ENCODE data around the gene ARF6. TPM values are rescaled to one million over a fixed set of nuclear protein-coding genes. Genes with fewer than 3 reads are reported as not detected.

Gene ARF6
- total and polyA plus RNA-seq, 4 donors, result 20.3 to 56.2 (median 24.5) TPM

DNA sequence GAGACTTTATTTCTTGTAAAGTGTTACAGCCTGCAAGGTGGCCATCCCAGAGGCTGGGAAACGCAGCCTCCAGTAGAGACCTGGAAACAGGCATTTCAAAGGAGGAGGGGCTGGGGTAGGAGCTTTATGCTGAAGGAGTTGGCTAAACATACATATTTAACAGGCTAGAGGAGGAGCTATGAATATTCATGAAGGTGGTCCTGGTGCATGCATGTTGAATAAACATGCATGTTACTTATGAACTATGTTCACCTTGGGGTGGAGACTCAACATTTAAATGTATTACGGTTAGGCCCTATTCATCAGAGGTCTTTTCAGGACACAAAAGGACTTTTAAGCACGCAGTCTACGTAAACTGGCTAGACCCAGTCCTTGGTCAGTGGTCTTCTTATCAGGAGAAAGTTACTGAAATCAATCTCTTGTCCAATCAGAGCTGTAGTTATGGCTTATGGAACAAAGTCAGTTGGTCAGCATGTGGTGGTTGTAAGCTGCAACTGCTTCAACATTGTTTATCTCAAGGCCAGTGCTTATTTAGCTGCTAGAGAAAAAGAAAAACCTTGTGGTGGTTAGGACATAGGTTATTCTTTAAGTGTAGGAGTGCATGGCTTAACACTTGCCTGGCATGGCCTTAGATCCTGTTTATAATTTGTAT, 11.4 kb upstream of the ARF6 start (continued):
- TF ChIP-seq, protein P1, sequence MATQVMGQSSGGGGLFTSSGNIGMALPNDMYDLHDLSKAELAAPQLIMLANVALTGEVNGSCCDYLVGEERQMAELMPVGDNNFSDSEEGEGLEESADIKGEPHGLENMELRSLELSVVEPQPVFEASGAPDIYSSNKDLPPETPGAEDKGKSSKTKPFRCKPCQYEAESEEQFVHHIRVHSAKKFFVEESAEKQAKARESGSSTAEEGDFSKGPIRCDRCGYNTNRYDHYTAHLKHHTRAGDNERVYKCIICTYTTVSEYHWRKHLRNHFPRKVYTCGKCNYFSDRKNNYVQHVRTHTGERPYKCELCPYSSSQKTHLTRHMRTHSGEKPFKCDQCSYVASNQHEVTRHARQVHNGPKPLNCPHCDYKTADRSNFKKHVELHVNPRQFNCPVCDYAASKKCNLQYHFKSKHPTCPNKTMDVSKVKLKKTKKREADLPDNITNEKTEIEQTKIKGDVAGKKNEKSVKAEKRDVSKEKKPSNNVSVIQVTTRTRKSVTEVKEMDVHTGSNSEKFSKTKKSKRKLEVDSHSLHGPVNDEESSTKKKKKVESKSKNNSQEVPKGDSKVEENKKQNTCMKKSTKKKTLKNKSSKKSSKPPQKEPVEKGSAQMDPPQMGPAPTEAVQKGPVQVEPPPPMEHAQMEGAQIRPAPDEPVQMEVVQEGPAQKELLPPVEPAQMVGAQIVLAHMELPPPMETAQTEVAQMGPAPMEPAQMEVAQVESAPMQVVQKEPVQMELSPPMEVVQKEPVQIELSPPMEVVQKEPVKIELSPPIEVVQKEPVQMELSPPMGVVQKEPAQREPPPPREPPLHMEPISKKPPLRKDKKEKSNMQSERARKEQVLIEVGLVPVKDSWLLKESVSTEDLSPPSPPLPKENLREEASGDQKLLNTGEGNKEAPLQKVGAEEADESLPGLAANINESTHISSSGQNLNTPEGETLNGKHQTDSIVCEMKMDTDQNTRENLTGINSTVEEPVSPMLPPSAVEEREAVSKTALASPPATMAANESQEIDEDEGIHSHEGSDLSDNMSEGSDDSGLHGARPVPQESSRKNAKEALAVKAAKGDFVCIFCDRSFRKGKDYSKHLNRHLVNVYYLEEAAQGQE (IDR thresholded peaks at IDR 0.05), result no peak
- TF ChIP-seq RAD21 (IDR thresholded peaks at IDR 0.05) (no peak), RXRA (IDR thresholded peaks at IDR 0.05) (no peak), EGR1 (IDR thresholded peaks at IDR 0.05; ENCODE audit: low read depth in 2 of 2) (no peak), SP1 (IDR thresholded peaks at IDR 0.05) (no peak), HNF4A (conservative IDR thresholded peaks at IDR 0.05) (no peak), FOXA1 (IDR thresholded peaks at IDR 0.05) (no peak), HNF4G (IDR thresholded peaks at IDR 0.05) (no peak)
- TF ChIP-seq, protein P2, sequence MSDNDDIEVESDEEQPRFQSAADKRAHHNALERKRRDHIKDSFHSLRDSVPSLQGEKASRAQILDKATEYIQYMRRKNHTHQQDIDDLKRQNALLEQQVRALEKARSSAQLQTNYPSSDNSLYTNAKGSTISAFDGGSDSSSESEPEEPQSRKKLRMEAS (IDR thresholded peaks at IDR 0.05), result no peak

DNA sequence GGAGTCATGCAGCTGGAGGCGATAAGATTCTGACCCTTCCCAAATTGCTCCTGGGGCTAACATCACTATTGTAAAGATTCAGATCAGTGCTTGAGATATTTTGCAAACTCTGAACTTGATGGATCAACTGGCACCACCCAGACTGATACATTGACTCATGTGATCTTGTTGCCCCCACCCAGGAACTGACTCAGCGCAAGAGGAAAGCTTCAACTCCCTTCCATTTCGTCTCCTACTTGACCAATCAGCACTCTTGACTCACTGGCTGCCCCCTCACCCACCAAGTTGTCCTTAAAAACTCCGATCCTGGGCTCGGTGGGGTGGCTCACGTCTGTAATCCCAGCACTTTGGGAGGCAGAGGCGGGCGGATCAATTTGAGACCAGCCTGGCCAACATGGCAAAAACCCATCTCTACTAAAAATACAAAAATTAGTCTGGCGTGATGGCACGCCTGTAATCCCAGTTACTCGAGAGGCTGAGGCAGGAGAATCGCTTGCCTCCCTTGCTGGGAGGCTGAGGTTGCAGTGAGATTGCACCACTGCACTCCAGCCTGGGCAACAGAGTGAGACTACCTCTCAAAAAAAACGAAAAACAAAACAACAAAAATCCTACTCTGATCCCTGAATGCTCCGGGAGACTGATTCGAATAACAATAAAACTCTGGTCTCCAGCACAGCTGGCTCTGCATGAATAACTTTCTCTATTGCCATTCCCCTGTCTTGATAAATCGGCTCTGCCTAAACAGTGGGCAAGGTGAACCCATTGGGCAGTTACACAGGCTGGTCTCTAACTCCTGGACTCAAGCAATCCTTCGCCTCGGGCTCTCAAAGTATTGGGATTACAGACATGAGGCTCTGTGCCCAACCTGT, 9.8 kb upstream of the ARF6 start:
- Histone ChIP-seq H3K27ac (ENCODE audit: low read depth in 1 of 2, low read length in 2 of 2) (no peak overlapping the region), H3K4me3 (ENCODE audit: low read depth in 1 of 3, low read length in 3 of 3) (no peak overlapping the region), H3K9me3 (ENCODE audit: control insufficient read depth in 4 of 4, low read length in 3 of 4) (no peaks in the 10 kb centered on the region), H3K27me3 (ENCODE audit: control insufficient read depth in 4 of 4, insufficient read depth in 4 of 4, low read length in 3 of 4) (no peaks in the 10 kb centered on the region), H3K4me1 (ENCODE audit: control insufficient read depth in 4 of 4, insufficient read depth in 4 of 4, low read length in 3 of 4) (no peaks in the 10 kb centered on the region), H3K9ac (ENCODE audit: low read depth in 1 of 2, low read length in 2 of 2) (no peak overlapping the region), H3K36me3 (ENCODE audit: control insufficient read depth in 4 of 4, insufficient read depth in 3 of 4, low read depth in 1 of 4, low read length in 3 of 4) (no peaks in the 10 kb centered on the region)
- 93% methylated on average over 18 of the region's 18 CpGs for WGBS
- TF ChIP-seq RXRA (IDR thresholded peaks at IDR 0.05), result no peak
- TF ChIP-seq EGR1 (IDR thresholded peaks at IDR 0.05; ENCODE audit: low read depth in 2 of 2), result no peak
- TF ChIP-seq, protein P3, sequence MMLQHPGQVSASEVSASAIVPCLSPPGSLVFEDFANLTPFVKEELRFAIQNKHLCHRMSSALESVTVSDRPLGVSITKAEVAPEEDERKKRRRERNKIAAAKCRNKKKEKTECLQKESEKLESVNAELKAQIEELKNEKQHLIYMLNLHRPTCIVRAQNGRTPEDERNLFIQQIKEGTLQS (IDR thresholded peaks at IDR 0.05), result no peak
- TF ChIP-seq FOXA2 (IDR thresholded peaks at IDR 0.05), result no peak
- TF ChIP-seq NR2F2 (IDR thresholded peaks at IDR 0.05), result no peak
- TF ChIP-seq GABPA (IDR thresholded peaks at IDR 0.05 in 1 of 2, conservative IDR thresholded peaks at IDR 0.05 in 1 of 2), result no peak
- TF ChIP-seq, protein P2 (IDR thresholded peaks at IDR 0.05), result no peak
- TF ChIP-seq FOXA1 (IDR thresholded peaks at IDR 0.05), result no peak
- TF ChIP-seq TAF1 (conservative IDR thresholded peaks at IDR 0.05), result no peak
- no peak for TF ChIP-seq SP1 (IDR thresholded peaks at IDR 0.05)
- TF ChIP-seq, protein P4, sequence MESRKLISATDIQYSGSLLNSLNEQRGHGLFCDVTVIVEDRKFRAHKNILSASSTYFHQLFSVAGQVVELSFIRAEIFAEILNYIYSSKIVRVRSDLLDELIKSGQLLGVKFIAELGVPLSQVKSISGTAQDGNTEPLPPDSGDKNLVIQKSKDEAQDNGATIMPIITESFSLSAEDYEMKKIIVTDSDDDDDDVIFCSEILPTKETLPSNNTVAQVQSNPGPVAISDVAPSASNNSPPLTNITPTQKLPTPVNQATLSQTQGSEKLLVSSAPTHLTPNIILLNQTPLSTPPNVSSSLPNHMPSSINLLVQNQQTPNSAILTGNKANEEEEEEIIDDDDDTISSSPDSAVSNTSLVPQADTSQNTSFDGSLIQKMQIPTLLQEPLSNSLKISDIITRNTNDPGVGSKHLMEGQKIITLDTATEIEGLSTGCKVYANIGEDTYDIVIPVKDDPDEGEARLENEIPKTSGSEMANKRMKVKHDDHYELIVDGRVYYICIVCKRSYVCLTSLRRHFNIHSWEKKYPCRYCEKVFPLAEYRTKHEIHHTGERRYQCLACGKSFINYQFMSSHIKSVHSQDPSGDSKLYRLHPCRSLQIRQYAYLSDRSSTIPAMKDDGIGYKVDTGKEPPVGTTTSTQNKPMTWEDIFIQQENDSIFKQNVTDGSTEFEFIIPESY (IDR thresholded peaks at IDR 0.05), result no peak
- TF ChIP-seq JUND (IDR thresholded peaks at IDR 0.05), result no peak
- TF ChIP-seq HNF4A (conservative IDR thresholded peaks at IDR 0.05), result no peak
- DNase-seq (ENCODE audit: low spot score), result no peak

Measured in liver (tissue), 9 donors.